Measurements from ENCODE around the gene KDM5C.

The KDM5C gene

GRCh38 chrX:53257166-53257565 is 32.2 kb upstream of the KDM5C start:
- no peak for DNase-seq (ENCODE audit: low read depth)
- no peak overlapping the region for H3K4me3 ChIP-seq (replicated peaks; ENCODE audit: low read depth, low read length)
- TF ChIP-seq CTCF (IDR thresholded peaks at IDR 0.05; ENCODE audit: low read length, missing control alignments): no peak

DNA sequence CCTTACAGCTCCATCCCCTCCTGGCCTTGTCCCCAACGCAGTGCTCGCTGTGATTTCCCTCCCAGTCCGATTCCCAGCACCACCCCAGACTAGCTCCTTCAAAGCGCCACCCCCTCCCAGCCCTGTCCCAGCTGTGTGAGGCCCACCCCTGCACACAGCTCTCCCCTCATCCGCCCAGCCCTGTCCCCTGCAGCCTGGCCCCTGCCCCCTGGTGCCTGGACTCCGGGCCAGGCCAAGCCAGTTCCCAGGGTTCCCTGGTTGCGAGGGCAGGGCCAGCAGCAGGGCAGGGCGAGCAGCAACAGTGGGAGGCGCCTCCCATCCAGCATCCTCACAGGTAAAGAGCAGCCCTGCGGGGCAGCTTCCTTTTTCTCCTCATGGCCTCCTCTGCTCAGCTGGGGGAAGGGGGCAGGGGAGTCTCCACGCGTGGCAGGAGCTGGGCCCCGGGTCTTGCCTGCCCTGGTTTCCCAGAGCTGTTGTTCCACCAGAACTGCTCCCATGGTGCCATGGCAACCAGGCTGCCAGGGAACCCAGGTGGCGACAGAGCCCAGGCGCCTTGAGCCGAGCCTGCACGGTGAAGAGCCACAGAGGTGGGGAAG is 31.5 kb upstream of the KDM5C start:
- DNase-seq (ENCODE audit: low read depth): no peak
- H3K4me3 ChIP-seq (replicated peaks; ENCODE audit: low read depth, low read length): no peak overlapping the region
- no peak for TF ChIP-seq CTCF (IDR thresholded peaks at IDR 0.05; ENCODE audit: low read length, missing control alignments)

GRCh38 chrX:53255738-53256191 is 30.8 kb upstream of the KDM5C start:
- DNase-seq (ENCODE audit: low read depth): no peak
- TF ChIP-seq CTCF (IDR thresholded peaks at IDR 0.05; ENCODE audit: low read length, missing control alignments): no peak
- no peak overlapping the region for H3K4me3 ChIP-seq (replicated peaks; ENCODE audit: low read depth, low read length)

DNA sequence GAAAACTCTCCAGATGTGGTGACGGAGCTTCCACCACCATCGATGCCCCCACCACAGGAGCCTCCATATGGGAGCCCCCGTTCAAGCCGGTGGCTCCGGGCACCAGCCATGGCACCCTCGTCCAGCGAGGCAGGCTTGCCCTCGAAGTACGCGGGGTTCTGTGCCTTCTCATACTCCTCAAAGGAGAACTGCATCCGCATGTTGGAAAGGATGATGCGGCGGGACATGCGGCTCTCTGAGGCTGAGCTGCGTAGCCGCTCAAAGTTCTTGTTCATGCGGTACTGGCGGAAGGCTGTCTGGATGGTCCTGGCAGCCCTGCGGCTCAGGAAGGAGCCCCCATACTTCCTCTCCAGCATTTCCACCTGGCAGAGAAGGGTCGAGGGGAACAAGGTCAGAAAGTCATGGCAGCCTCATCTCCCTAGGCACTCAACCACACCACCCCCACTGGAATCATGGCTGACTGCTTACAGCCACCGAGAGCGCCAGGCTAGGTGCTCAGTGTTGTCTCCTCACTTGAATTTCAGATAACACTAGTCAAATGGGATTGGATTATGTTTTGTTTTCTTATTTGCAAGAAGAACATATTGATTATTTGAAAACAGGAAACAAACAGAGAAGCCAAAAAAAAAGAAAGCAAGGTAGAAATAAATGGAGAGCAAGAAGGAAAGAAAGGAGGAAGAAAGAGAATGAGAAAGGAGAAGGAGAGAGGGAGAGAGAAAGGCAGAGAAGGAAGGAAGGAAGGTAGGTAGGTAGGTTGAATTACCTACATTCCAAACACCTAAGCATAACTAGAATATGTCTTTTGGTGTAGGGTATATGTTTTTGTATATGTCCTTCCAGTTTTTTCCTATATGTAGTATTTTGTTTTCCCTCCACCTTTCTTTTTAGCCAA is 29.8 kb upstream of the KDM5C start:
- no peak for TF ChIP-seq CTCF (IDR thresholded peaks at IDR 0.05; ENCODE audit: low read length, missing control alignments)
- no peak for DNase-seq (ENCODE audit: low read depth)
- H3K4me3 ChIP-seq (replicated peaks; ENCODE audit: low read depth, low read length): no peak overlapping the region

- TF ChIP-seq CTCF (IDR thresholded peaks at IDR 0.05; ENCODE audit: low read length, missing control alignments): no peak
- no peak overlapping the region for H3K4me3 ChIP-seq (replicated peaks; ENCODE audit: low read depth, low read length)
- DNase-seq (ENCODE audit: low read depth): no peak
These were observed 28.4 kb upstream of the KDM5C start for GRCh38 chrX:53253293-53254020.

DNA sequence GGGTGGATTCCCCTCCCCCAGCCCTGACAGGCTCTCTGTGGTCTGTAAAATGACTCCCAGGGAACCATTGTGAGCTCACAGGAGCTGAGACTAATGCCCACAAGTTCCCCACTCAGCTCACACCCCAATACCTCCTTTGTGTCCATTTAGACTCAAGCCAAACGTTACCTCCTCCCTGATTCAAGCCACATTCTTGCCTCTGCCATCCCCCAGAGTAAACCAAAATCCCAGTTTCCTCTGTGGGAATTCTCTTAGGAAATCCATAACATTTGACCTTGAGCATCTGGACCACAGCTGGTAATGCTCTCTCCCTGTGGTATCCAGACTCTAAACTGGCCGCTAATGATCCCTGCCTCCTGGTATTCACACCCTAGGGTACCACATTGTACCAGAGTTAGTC is 26.3 kb upstream of the KDM5C start:
- DNase-seq (ENCODE audit: low read depth): peak; percentile 17
- no peak for TF ChIP-seq CTCF (IDR thresholded peaks at IDR 0.05; ENCODE audit: low read length, missing control alignments)
- no peak overlapping the region for H3K4me3 ChIP-seq (replicated peaks; ENCODE audit: low read depth, low read length)
